ENCODE data around the gene PRR23A. TPM values are rescaled to one million over a fixed set of nuclear protein-coding genes. Genes with fewer than 3 reads are reported as not detected.

Gene PRR23A
- not detected for total RNA-seq

DNA sequence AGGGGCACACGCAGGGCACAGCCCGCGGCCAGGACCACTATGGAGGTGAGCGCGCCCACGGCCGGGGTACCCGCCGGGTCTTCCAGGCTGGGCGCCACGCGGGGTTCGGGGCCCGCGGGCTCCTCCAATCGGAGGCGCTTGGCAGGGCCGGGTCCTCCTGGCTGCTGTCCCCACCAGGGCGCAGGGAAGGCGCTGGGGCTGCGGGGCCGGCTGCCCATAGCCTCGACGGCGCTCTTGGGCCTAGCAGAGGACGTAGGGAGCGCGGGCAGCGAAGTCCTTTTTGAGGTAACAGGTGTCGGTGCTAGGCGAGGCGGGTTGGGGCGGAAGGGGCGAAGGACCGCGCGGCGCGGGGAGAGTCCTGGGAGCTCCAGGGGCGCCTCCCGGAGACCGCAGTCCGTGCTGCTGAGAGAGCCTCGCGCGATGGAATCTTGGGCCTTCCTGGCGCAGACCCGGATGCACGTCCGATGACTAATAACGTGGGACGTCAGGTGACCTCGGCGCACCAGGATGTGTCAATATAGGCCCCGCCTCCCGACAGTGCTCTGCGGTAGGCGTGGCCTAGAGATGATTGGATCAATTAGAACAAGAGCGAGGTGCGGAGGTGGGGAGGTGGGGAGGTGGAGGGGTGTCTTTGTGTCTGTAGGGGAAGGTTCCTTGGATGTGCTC lies at the start of gene PRR23A:
Gene PRR23A, minus strand, starts transcription at position 218 of the 666 bp plus-strand sequence. Its CDS starts 0 bp downstream, at position 218.
- no peak for TF ChIP-seq POLR2A (IDR thresholded peaks at IDR 0.05)
- TF ChIP-seq, protein P1, sequence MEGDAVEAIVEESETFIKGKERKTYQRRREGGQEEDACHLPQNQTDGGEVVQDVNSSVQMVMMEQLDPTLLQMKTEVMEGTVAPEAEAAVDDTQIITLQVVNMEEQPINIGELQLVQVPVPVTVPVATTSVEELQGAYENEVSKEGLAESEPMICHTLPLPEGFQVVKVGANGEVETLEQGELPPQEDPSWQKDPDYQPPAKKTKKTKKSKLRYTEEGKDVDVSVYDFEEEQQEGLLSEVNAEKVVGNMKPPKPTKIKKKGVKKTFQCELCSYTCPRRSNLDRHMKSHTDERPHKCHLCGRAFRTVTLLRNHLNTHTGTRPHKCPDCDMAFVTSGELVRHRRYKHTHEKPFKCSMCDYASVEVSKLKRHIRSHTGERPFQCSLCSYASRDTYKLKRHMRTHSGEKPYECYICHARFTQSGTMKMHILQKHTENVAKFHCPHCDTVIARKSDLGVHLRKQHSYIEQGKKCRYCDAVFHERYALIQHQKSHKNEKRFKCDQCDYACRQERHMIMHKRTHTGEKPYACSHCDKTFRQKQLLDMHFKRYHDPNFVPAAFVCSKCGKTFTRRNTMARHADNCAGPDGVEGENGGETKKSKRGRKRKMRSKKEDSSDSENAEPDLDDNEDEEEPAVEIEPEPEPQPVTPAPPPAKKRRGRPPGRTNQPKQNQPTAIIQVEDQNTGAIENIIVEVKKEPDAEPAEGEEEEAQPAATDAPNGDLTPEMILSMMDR (IDR thresholded peaks at IDR 0.05) = no peak
- H3K27me3 ChIP-seq = no peaks in the 10 kb centered on the region
- H3K36me3 ChIP-seq = no peaks in the 10 kb centered on the region
- DNase-seq = no peak
- no peaks in the 10 kb centered on the region for H3K4me1 ChIP-seq
- H3K9me3 ChIP-seq = peaks cover 0 to 7% (median 0%) of the 10 kb centered on the region in 4 donors
- H3K27ac ChIP-seq = no peak within 1 kb of the TSS
- no peak within 1 kb of the TSS for H3K4me3 ChIP-seq

- Histone ChIP-seq H3K9me3 (no peaks in the 10 kb centered on the region), H3K27me3 (no peaks in the 10 kb centered on the region), H3K4me1 (no peaks in the 10 kb centered on the region), H3K4me3 (no peak overlapping the region), H3K36me3 (no peaks in the 10 kb centered on the region), H3K27ac (no peak overlapping the region)
- TF ChIP-seq, protein P1 (IDR thresholded peaks at IDR 0.05) = no peak
- TF ChIP-seq POLR2A (IDR thresholded peaks at IDR 0.05) = no peak
- DNase-seq = no peak
Observed at GRCh38 chr3:139052802-139053600, 46.9 kb upstream of the PRR23A start.

GRCh38 chr3:139044366-139045210 lies 38.5 kb upstream of the PRR23A start, which contains the start of gene PRR23C:
Gene PRR23C, minus strand, starts transcription at chr3:139044892. Its CDS starts 272 bp downstream, at chr3:139044620.
- DNase-seq = no peak
- H3K4me1 ChIP-seq = no peaks in the 10 kb centered on the region
- H3K4me3 ChIP-seq = no peak within 1 kb of the TSS
- no peak within 1 kb of the TSS for H3K27ac ChIP-seq
- no peaks in the 10 kb centered on the region for H3K27me3 ChIP-seq
- TF ChIP-seq, protein P1 (IDR thresholded peaks at IDR 0.05) = no peak
- no peak for TF ChIP-seq POLR2A (IDR thresholded peaks at IDR 0.05)
- H3K36me3 ChIP-seq = no peaks in the 10 kb centered on the region
- peaks cover 0 to 3% (median 0%) of the 10 kb centered on the region in 4 donors for H3K9me3 ChIP-seq

DNA sequence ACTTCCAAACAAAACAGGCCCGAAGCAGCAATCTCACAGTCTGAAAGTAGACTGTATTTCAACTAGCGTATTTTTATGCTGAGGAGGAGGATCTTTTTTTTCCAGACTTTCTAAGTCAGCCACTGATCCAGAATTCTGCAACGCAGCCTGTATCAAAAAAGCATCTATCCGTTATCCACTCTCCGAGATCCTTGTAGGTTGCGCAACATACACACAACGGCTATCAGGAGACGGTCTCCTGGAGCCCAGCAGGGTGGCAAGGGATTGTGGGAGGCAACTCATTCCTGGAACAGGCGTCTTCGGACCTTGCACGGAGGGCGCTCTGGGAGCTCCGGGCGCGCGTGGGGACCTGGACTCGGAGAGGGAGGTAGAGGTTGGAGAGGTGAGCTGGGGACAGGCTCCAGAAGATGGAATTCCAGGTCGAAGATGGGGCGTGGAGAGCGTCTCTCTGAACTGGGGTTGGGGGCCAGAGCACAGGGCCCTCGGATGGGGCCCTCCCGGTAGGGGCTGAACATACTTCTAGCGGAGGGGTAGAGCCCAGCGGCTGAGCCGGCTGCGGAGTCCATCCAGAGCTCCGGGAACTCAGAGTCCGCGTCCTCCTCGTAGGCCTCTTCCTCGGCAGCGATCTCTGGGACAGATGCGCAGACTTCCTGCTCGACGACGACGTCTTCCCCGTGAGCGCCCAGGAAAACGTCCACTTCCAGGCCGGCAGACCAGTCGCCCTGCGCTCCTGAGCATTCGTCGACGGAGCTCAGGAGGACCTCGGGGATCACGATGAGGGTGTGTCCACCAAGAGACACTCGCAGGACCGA lies 37.7 kb upstream of the PRR23A start:
- DNase-seq = no peak
- Histone ChIP-seq H3K4me1 (no peaks in the 10 kb centered on the region), H3K27ac (no peak overlapping the region), H3K9me3 (peaks cover 0 to 3% (median 0%) of the 10 kb centered on the region in 4 donors), H3K36me3 (no peaks in the 10 kb centered on the region), H3K4me3 (no peak overlapping the region), H3K27me3 (no peaks in the 10 kb centered on the region)
- TF ChIP-seq, protein P1 (IDR thresholded peaks at IDR 0.05) = no peak
- no peak for TF ChIP-seq POLR2A (IDR thresholded peaks at IDR 0.05)

DNA sequence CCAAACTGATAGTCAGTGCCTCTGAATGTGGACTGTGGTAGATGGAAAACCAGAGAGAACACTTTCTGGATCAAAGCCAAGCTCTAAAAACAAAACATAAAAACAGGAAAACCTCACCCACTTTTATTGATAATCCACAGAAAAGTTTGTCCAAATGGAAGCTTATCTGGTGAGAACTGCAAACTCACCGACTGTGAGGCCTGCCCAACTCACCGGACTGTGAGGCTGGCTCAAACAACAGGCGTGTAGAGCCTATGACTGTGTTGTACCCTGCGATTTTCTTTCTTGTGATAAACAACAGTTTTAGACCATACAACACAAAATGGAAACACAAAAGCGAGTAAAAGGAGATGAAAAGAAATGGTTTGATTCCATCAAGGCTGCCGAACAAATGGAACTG lies 31.4 kb upstream of the PRR23A start:
- no peak for DNase-seq
- H3K27me3 ChIP-seq = no peaks in the 10 kb centered on the region
- no peaks in the 10 kb centered on the region for H3K36me3 ChIP-seq
- no peak overlapping the region for H3K4me3 ChIP-seq
- no peak overlapping the region for H3K27ac ChIP-seq
- H3K9me3 ChIP-seq = no peaks in the 10 kb centered on the region
- TF ChIP-seq, protein P1 (IDR thresholded peaks at IDR 0.05) = no peak
- TF ChIP-seq POLR2A (IDR thresholded peaks at IDR 0.05) = no peak
- no peaks in the 10 kb centered on the region for H3K4me1 ChIP-seq

Data from Peyer's patch (tissue), 4 donors.